CD4-positive, alpha-beta T cell treated with Interleukin-17A for 4 hours (primary cell): ENCODE results near the gene DTHD1.

Source experiments
- DNase-seq: peaks from one replicate; pipeline ENCODE4 v3.0.0-alpha.2; 2020; ENCODE audit warnings: mixed read lengths

DTHD1 gene

GRCh38 chr4:36269533-36270173 is 11.8 kb upstream of the DTHD1 start:
- no peak for DNase-seq

- DNase-seq, result no peak
Observed at GRCh38 chr4:36273276-36273675, 8.1 kb upstream of the DTHD1 start.

GRCh38 chr4:36274158-36274557 is 7.3 kb upstream of the DTHD1 start:
- DNase-seq, result no peak

- DNase-seq, result no peak
Observed at GRCh38 chr4:36277533-36277932, 3.9 kb upstream of the DTHD1 start.

- DNase-seq, result no peak
Observed at GRCh38 chr4:36278789-36279188, 2.6 kb upstream of the DTHD1 start.

GRCh38 chr4:36280555-36280954 is 861 bp upstream of the DTHD1 start:
- no peak for DNase-seq

GRCh38 chr4:36282503-36283030 is 1.2 kb downstream of the DTHD1 start:
- DNase-seq, result no peak

GRCh38 chr4:36283912-36284465 is 2.6 kb downstream of the DTHD1 start:
- DNase-seq, result no peak

- DNase-seq, result peak; percentile 64
Observed at GRCh38 chr4:36285784-36286480, 4.5 kb downstream of the DTHD1 start.

GRCh38 chr4:36286481-36286871 is 5.1 kb downstream of the DTHD1 start:
- no peak for DNase-seq

- no peak for DNase-seq
Observed at GRCh38 chr4:36288731-36289426, 7.5 kb downstream of the DTHD1 start.

GRCh38 chr4:36290641-36291040 is 9.2 kb downstream of the DTHD1 start:
- no peak for DNase-seq

GRCh38 chr4:36292556-36293188 is 11.3 kb downstream of the DTHD1 start:
- no peak for DNase-seq

GRCh38 chr4:36301127-36301526 is 19.7 kb downstream of the DTHD1 start:
- DNase-seq, result no peak

- DNase-seq, result no peak
Observed at GRCh38 chr4:36303426-36304137, 22.2 kb downstream of the DTHD1 start.

GRCh38 chr4:36304138-36304681 is 22.8 kb downstream of the DTHD1 start:
- no peak for DNase-seq

GRCh38 chr4:36308150-36308549 is 26.7 kb downstream of the DTHD1 start:
- no peak for DNase-seq

- DNase-seq, result no peak
Observed at GRCh38 chr4:36310216-36310615, 28.8 kb downstream of the DTHD1 start.

- DNase-seq, result peak; percentile 16
Observed at GRCh38 chr4:36310793-36311192, 29.4 kb downstream of the DTHD1 start.

- DNase-seq, result no peak
Observed at GRCh38 chr4:36312511-36312910, 31.1 kb downstream of the DTHD1 start.

GRCh38 chr4:36313301-36313700 is 31.9 kb downstream of the DTHD1 start:
- no peak for DNase-seq

- DNase-seq, result no peak
Observed at GRCh38 chr4:36313703-36314102, 32.3 kb downstream of the DTHD1 start.
